Astrocyte (in vitro differentiated cells and primary cell): ENCODE measurements around the gene COA5. TPM values are rescaled to one million over a fixed set of nuclear protein-coding genes. Genes with fewer than 3 reads are reported as not detected.

Experiments
- DNase-seq: peaks from one replicate; pipeline ENCODE4 v3.0.0-alpha.2; 2010; ENCODE audit warnings: low read depth
- FAIRE-seq: peaks from 2 replicates; lab custom pipeline; 2011; peaks lifted over from hg19 to GRCh38; lab: Jason Lieb, UNC
- H2AFZ ChIP-seq: 2 replicates; pipeline ENCODE4 v1.6.0; 2012; ENCODE audit warnings: low read depth, low read length, inconsistent platforms
- H3K27ac ChIP-seq: 2 replicates; pipeline ENCODE4 v1.5.1; 2011; ENCODE audit warnings: low read depth, low read length, inconsistent platforms
- H3K27me3 ChIP-seq: 2 replicates; pipeline ENCODE4 v1.6.0; 2011; ENCODE audit warnings: low read length, inconsistent platforms; ENCODE audit not compliant: insufficient read depth
- H3K36me3 ChIP-seq: 2 replicates; pipeline ENCODE4 v1.5.1; 2011; ENCODE audit warnings: low read length, inconsistent platforms; ENCODE audit not compliant: insufficient read depth
- H3K4me1 ChIP-seq: 2 replicates; pipeline ENCODE4 v1.5.1; 2011; ENCODE audit warnings: low read length, inconsistent platforms; ENCODE audit not compliant: insufficient read depth
- H3K4me2 ChIP-seq: 2 replicates; pipeline ENCODE4 v1.6.0; 2012; ENCODE audit warnings: low read length, inconsistent platforms
- H3K4me3 ChIP-seq: 2 replicates; pipeline ENCODE4 v1.5.1; 2011; ENCODE audit warnings: low read depth, mild to moderate bottlenecking, low read length, inconsistent platforms; ENCODE audit not compliant: insufficient read depth
- H3K79me2 ChIP-seq: 2 replicates; pipeline ENCODE4 v1.6.0; 2012; ENCODE audit warnings: mild to moderate bottlenecking, low read length, inconsistent platforms; ENCODE audit not compliant: insufficient read depth
- H3K9ac ChIP-seq: 2 replicates; pipeline ENCODE4 v1.6.0; 2012; ENCODE audit warnings: mild to moderate bottlenecking, low read length, inconsistent platforms
- H3K9me3 ChIP-seq: 2 replicates; pipeline ENCODE4 v1.5.1; 2012; ENCODE audit warnings: low read depth, mild to moderate bottlenecking, low read length, inconsistent platforms; ENCODE audit not compliant: insufficient read depth
- H4K20me1 ChIP-seq: 2 replicates; pipeline ENCODE4 v1.6.0; 2012; ENCODE audit warnings: low read length, inconsistent platforms; ENCODE audit not compliant: insufficient read depth
- H3K27ac Mint-ChIP-seq: one replicate; pipeline ENCODE4 v1.8.0; 2021; ENCODE audit warnings: mild to moderate bottlenecking, mixed read lengths; ENCODE audit not compliant: unreplicated experiment
- H3K27me3 Mint-ChIP-seq: one replicate; pipeline ENCODE4 v1.8.0; 2021; ENCODE audit warnings: low read depth, mixed read lengths; ENCODE audit not compliant: unreplicated experiment
- H3K36me3 Mint-ChIP-seq: one replicate; pipeline ENCODE4 v1.8.0; 2021; ENCODE audit warnings: low read depth, mixed read lengths; ENCODE audit not compliant: unreplicated experiment
- H3K4me1 Mint-ChIP-seq: one replicate; pipeline ENCODE4 v1.8.0; 2021; ENCODE audit warnings: low read depth, mixed read lengths; ENCODE audit not compliant: unreplicated experiment
- H3K4me3 Mint-ChIP-seq: one replicate; pipeline ENCODE4 v1.8.0; 2021; ENCODE audit warnings: mild to moderate bottlenecking, moderate library complexity, mixed read lengths; ENCODE audit not compliant: unreplicated experiment
- H3K9me3 Mint-ChIP-seq: one replicate; pipeline ENCODE4 v1.8.0; 2021; ENCODE audit warnings: mild to moderate bottlenecking, mixed read lengths; ENCODE audit not compliant: unreplicated experiment
- CTCF ChIP-seq: IDR thresholded peaks from 2 replicates; pipeline ENCODE4 v1.5.1; 2011; ENCODE audit warnings: low read depth, mild to moderate bottlenecking, inconsistent platforms, low read length, moderate library complexity; ENCODE audit not compliant: insufficient read depth
- EZH2 ChIP-seq: IDR thresholded peaks from 2 replicates; pipeline ENCODE4 v1.6.1; 2012; ENCODE audit warnings: mild to moderate bottlenecking, low read length, inconsistent platforms; ENCODE audit not compliant: insufficient read depth
- total RNA-seq: library from RNA; stranded (reverse); gene quantifications from 2 replicates; pipeline ENCODE4 v1.2.1, GENCODE V29; 2021

COA5 gene
- total RNA-seq, 1 donor from 2014 or later = 19.8 TPM

- Histone ChIP-seq H3K9ac (no peak overlapping the region), H3K79me2 (no peaks in the 10 kb centered on the region), H3K27me3 (no peaks in the 10 kb centered on the region), H3K36me3 (no peaks in the 10 kb centered on the region), H3K4me1 (no peaks in the 10 kb centered on the region), H3K9me3 (no peaks in the 10 kb centered on the region), H3K4me3 (no peak overlapping the region), H3K27ac (no peak overlapping the region), H3K4me2 (no peak overlapping the region), H4K20me1 (no peaks in the 10 kb centered on the region), H2AFZ (no peak overlapping the region)
- Mint-ChIP-seq H3K27ac (peak overlapping the region; percentile 80), H3K36me3 (no peaks in the 10 kb centered on the region), H3K27me3 (no peaks in the 10 kb centered on the region), H3K9me3 (peaks cover 2% of the 10 kb centered on the region), H3K4me3 (no peak overlapping the region), H3K4me1 (peaks cover 4% of the 10 kb centered on the region)
- TF ChIP-seq EZH2 (no peak), CTCF (peak; percentile 99)
- peak; percentile 81 for FAIRE-seq
- DNase-seq = peak; percentile 34
Observed at GRCh38 chr2:98649135-98649991, 41.1 kb upstream of the COA5 start.

GRCh38 chr2:98648451-98648850, 40.1 kb upstream of the COA5 start:
- Histone ChIP-seq H3K27ac (no peak overlapping the region), H3K79me2 (no peaks in the 10 kb centered on the region), H3K9ac (no peak overlapping the region), H3K27me3 (no peaks in the 10 kb centered on the region), H3K4me1 (no peaks in the 10 kb centered on the region), H2AFZ (no peak overlapping the region), H3K4me2 (no peak overlapping the region), H4K20me1 (no peaks in the 10 kb centered on the region), H3K36me3 (no peaks in the 10 kb centered on the region), H3K4me3 (no peak overlapping the region), H3K9me3 (no peaks in the 10 kb centered on the region)
- DNase-seq (no peak), FAIRE-seq (no peak)
- Mint-ChIP-seq H3K9me3 (peaks cover 2% of the 10 kb centered on the region), H3K36me3 (no peaks in the 10 kb centered on the region), H3K27ac (peak overlapping the region; percentile 80), H3K4me1 (peaks cover 4% of the 10 kb centered on the region), H3K4me3 (no peak overlapping the region), H3K27me3 (no peaks in the 10 kb centered on the region)
- TF ChIP-seq EZH2 (no peak), CTCF (no peak)

GRCh38 chr2:98647636-98648035, 39.3 kb upstream of the COA5 start:
- Mint-ChIP-seq H3K27me3 (no peaks in the 10 kb centered on the region), H3K9me3 (peaks cover 2% of the 10 kb centered on the region), H3K27ac (no peak overlapping the region), H3K4me3 (no peak overlapping the region), H3K36me3 (no peaks in the 10 kb centered on the region), H3K4me1 (peaks cover 4% of the 10 kb centered on the region)
- Histone ChIP-seq H3K4me1 (no peaks in the 10 kb centered on the region), H3K79me2 (no peaks in the 10 kb centered on the region), H3K4me2 (no peak overlapping the region), H3K9ac (no peak overlapping the region), H3K9me3 (no peaks in the 10 kb centered on the region), H3K4me3 (no peak overlapping the region), H3K27ac (no peak overlapping the region), H3K27me3 (no peaks in the 10 kb centered on the region), H3K36me3 (no peaks in the 10 kb centered on the region), H4K20me1 (no peaks in the 10 kb centered on the region), H2AFZ (no peak overlapping the region)
- DNase-seq (no peak), FAIRE-seq (no peak)
- no peak for TF ChIP-seq CTCF
- no peak for TF ChIP-seq EZH2
